Right renal pelvis (tissue), 4 donors: ENCODE results near the gene NOD2. TPM values are rescaled to one million over a fixed set of nuclear protein-coding genes. Genes with fewer than 3 reads are reported as not detected.

ENCODE experiments used
- DNase-seq, 4 donors: peaks; one replicate each; pipeline ENCODE4 v3.0.0-alpha.2; 2013; ENCODE audit warnings: low read depth in 4 of 4, low spot score in 3 of 4, missing footprints in 1 of 4
- polyA plus RNA-seq, 4 donors: library from polyadenylated mRNA; unstranded; fragments of 120-200 nt; gene quantifications; one replicate each; pipeline ENCODE4 v1.2.1, GENCODE V29; 2013; ENCODE audit not compliant: insufficient read length in 4 of 4

Gene NOD2
- polyA plus RNA-seq, 4 donors: 0.30 to 0.81 (median 0.47) TPM

GRCh38 chr16:50712560-50712898 lies 19.1 kb downstream of the NOD2 start:
- no peak for DNase-seq

DNA sequence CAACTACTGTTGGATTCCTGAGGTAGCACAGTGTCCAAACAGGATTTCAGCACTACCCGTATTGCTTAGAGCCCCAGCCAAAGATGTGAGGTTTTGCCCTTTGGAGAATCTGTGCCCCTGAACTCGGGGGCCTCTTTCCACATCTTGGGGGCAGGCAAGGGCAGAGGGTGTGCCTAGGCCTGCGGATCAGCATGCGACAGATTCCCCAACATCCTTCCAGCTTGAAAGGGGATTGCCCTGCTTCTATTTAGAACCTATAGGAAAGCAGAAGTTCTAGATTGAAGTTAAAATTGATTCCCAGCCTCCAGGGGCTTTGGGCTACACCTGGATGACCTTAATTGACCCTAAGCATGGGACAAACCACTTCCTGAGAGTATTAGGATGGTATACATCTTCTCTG lies 19.6 kb downstream of the NOD2 start:
- DNase-seq: no peak

GRCh38 chr16:50717091-50717490 lies 23.7 kb downstream of the NOD2 start:
- DNase-seq: no peak

DNA sequence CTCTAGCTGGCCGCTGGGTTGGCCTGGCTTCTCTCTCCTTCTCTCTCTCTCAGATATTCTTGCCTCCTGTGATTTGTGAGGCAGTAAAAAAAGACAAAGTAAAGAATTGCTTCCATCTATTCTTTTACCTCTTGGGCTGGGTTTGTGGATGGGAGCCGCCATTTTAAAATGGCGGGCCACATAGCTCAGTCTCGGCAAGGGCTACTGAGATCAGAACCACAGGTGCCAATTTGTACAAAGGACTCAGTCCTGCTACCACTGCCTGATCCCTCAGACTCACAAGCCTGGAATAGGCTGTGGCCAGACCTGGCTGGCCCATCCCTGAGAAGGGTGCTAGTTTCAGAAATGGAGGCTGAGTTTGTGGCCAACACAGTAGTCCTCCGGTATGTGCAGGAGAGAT lies 24.1 kb downstream of the NOD2 start:
- DNase-seq: no peak

GRCh38 chr16:50718061-50718760 lies 24.8 kb downstream of the NOD2 start:
- no peak for DNase-seq

DNA sequence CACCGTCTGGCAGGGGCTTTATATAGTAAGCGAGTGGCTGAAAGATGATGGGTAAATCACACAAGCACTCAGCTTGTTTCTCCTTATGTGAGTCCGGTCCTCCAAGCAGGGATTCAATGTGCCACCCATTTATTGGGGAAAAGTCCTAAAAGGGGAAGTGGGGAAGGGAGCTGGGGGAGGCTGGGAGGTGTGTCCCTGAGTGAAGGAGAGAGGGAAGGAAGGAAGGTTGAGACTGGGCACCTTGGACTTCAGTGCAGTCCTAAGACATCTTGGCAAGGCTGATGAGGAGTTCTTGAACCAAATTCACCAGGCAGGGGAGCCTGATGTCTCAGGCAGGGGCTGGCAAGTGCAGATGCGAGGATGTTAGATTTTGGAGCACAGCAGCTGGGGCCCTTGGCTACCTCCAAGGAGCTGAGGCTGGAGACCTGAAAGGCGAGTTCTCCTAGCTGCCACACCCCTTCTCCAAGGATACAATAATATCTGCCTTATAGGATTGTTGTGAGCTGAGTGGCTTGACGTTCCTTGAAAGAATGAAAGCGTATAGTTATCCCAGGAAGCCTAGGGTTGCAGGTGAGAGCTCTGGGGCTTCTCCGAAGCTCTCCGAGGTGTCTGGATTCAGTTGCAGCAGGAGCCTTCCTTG lies 25.5 kb downstream of the NOD2 start:
- no peak for DNase-seq

DNA sequence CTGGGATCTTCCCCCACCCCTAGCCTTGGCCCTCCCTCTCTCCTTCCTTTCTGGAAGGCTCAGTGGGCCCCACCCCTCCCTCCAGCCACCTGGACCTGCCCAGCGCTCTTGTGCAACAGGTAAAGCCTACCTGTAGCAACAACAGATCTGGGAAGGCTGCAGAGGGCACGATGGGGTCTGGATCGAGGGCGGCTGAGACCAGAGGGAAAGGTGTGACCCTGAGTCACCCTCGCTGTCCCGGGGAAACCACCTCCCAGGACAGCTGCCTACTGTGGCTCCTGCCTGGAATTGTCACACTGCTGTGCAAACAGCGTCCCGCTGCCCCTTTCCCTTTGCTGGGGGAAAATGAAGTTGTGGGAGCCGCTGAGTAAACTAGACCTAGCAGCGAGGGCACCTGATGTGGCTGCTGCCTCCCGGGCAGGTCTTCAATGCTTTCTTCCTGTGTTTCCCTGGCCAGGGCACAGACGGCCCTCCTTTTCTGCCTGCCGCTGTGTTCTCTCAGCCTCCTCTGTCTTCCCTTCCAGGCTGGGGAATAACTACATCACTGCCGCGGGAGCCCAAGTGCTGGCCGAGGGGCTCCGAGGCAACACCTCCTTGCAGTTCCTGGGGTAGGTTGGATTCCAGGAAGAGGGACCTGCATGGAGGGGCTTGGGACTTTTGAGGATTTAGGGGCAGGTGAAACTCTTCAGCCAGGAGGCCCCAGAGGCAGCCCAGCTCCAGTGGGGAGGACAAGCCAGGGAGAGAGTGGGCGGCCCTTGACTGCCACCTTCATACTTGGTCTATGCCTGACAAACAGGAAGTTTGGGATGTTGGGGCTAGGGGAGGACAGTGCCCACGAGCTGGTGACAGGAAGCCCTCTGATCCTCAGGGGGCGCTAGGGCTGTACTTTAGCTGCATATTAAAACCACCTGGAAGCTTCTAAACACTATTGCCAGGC lies 26.3 kb downstream of the NOD2 start:
- no peak for DNase-seq

DNA sequence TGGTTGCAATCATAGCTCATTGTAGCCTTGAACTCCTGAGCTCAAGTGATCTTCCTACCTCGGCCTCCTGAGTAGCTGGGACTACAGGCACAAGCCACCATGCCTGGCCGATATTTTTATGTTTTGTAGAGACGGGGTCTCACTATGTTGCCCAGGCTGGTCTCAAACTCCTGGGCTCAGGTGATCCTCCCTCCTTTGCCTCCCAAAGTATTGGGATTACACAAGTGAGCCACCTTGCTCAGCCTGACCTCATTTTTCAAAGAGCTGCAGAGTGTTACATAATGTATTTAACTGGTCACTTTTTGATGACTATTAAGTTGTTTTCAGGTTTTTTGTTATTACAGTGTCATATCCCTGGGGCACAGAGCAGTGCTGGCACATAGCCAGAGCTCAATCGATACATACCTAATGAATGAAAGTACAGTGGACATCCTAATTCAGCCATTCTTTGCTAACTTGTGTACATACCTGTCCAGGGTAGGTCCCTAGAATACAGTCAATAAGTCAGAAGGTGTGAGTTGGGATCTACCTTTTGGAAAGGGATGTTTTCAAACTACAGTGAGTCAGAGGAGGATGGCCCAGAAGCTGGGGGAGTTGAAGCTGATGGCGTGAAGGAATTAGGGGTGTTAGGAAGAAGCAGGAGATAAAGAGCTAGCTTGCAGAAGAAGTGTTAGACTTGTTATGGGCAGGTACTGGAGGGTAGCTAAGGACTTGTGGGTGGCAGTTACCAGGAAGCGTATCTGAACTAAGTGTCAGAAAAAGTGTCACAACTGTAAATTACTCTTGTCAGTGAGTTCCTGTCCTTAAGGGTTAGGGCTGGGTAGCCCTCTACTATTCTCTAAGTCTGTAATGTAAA lies 28.4 kb downstream of the NOD2 start:
- no peak for DNase-seq

GRCh38 chr16:50722405-50722737 lies 29.0 kb downstream of the NOD2 start:
- no peak for DNase-seq

- no peak for DNase-seq
Observed at GRCh38 chr16:50722960-50723359, 29.6 kb downstream of the NOD2 start.

- DNase-seq: no peak
Observed at GRCh38 chr16:50724306-50724705, 30.9 kb downstream of the NOD2 start.

DNA sequence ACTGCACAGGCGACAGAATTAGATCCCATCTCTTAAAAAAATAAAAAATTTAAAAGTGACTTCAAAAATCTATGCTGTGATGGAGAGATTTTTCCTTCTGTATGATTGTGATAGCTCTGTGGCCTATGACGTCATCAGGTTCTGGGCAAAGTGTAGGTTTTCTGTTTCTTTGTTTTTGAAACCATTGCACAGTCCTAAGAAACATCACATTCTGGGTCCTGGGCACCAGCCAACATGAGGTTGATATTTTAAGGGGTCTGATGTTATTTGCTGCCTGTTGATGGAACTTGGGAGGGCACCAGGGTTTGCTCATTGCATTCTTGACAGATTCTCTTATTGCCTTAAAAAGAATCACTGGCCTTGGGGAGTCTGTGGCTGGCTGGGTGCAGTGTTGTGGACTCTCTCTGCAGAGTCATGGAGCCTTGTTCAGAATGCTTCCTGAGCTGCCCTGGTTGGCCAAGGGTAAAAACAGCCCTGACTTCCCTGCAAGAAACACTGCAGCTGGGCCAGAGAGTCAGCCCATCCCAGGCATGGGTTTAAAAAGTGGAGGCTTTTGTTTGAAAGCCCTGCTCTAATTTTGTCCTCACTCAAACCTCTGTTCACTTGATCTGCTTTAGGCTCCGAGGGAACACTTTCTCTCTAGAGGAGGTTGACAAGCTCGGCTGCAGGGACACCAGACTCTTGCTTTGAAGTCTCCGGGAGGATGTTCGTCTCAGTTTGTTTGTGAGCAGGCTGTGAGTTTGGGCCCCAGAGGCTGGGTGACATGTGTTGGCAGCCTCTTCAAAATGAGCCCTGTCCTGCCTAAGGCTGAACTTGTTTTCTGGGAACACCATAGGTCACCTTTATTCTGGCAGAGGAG lies 38.0 kb downstream of the NOD2 start:
- no peak for DNase-seq

DNA sequence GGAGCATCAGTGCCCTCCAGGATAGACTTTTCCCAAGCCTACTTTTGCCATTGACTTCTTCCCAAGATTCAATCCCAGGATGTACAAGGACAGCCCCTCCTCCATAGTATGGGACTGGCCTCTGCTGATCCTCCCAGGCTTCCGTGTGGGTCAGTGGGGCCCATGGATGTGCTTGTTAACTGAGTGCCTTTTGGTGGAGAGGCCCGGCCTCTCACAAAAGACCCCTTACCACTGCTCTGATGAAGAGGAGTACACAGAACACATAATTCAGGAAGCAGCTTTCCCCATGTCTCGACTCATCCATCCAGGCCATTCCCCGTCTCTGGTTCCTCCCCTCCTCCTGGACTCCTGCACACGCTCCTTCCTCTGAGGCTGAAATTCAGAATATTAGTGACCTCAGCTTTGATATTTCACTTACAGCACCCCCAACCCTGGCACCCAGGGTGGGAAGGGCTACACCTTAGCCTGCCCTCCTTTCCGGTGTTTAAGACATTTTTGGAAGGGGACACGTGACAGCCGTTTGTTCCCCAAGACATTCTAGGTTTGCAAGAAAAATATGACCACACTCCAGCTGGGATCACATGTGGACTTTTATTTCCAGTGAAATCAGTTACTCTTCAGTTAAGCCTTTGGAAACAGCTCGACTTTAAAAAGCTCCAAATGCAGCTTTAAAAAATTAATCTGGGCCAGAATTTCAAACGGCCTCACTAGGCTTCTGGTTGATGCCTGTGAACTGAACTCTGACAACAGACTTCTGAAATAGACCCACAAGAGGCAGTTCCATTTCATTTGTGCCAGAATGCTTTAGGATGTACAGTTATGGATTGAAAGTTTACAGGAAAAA lies 38.8 kb downstream of the NOD2 start:
- no peak for DNase-seq

DNA sequence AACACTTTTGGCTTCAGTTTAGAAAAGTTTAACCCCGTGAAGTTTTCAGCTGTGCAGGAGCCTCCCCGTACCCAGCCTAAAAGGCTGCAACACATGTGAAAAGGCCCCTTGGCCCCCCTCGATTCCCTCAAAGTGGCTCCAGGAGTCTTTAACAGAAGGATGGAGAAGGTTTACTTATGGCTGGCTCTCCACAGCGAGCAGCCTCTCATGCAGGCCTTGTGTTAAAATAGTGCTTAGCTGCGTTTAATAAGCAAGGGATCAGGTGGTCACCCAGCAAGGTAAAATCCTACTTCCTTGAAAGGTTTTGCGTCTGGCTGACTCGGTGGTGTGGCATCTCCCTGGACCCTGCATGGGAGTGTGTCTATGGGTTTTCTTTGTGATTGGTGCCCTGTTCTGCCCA lies 40.1 kb downstream of the NOD2 start:
- DNase-seq: no peak

DNA sequence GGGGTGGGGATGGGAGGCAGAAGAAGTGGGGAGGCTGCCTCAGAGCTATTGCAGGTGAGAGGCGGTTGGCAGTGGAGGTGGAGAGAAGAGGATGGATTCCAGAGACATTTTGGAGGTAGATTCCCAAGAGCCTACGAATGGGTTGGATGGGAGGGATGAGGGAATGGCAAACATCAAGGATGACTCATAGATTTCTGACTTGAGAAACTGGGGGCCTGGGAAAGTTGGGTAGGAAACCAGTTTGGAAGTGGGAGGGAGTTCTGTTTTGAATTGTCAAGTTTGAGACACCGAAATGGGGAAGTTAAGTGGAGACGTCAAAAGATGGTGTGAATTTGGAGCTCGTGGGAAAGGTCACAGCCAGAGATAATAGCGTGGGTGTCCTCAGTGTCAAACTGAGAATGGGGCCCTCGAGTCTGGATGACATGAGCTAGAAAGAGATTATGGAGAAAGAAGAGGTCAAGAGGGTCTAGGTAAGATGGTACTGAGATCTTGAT lies 42.3 kb downstream of the NOD2 start:
- DNase-seq: no peak

DNA sequence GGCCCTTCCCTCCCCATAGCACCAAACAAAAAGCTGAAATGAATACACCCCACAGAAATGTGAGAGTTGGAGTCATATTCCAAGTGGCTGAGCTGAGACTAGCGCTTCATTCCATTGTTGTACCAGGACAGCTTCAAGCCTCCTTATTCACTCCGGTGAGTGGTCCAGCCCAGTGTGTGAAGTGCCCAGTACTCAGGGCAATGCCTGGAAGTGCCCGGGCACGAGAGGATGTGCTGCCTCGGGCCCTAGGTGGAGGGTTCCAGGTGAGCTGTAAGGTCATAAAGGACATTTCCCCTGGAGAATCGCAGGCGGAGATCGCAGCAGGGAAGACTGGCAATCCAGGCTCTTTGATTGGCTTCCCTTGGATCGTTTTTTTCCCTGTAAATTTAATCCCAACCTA lies 43.0 kb downstream of the NOD2 start:
- no peak for DNase-seq

- no peak for DNase-seq
Observed at GRCh38 chr16:50737420-50737959, 44.1 kb downstream of the NOD2 start.

DNA sequence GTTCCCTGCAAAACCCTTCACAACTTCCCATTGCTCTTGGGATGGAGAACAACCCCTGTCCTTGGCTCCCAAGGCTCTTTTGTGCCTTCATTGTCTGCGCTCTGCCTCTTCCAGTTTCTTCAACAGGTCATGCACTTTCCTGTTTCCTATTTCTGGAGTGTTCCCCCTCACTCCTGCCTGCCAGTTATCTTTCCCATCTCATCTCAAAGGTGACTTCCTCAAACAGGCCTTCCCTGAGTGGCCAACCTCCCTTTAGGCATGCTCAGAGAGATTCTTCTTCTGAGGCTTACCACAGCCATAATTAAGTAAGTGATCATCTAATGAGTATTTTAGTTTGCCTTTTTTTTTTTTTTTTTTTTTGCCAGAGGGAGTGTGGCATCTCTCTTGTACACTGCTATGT lies 45.6 kb downstream of the NOD2 start:
- DNase-seq: no peak

DNA sequence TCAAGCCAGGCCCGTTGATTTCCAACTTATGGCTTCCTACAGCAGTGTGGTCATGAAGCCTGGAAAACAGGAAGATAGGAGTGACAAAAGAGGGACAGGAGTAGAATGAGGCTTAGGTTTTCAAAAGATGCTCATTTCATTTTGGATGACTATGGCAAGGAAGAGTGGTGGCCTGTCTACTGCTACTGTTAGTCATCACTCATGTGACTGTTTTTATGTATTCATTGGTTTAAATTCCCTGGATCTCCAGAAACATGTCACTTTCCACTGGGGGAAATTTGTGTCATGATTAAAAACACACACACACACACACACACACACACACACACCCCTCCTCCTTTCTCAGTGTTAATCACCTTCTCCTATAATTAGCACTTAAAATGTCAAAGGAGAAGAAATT lies 47.3 kb downstream of the NOD2 start:
- DNase-seq: no peak
